ENCODE data around the gene TPSG1. TPM values are rescaled to one million over a fixed set of nuclear protein-coding genes. Genes with fewer than 3 reads are reported as not detected.
A peak's percentile ranks its signal among the peaks of the same experiment; 100 is the strongest.

The TPSG1 gene
- not detected in 2 replicates for total RNA-seq (2021)
- long read RNA-seq: 0 reads

DNA sequence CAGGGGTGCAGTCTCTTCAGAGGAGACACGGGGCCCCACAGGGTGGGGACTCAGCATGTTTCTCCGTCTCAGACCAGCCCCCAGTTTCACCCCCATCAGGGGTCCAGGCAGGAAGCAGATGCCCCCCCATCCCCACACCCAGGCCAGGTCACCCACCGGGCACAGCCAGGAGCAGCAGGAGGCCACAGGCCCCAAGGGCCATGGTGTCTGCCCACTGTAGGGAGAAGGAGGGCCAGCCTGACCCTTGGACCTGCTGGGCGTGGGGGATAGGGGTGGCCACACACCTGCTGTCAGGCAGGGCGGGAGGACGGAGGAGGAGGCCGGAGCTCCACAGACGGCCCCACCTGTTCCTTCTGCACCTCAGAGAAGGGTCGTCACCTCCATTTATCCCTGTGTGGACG, at the start of gene TPSG1:
Gene TPSG1 (minus strand): TSS at position 218 of the 401 bp plus-strand sequence. CDS start 16 bp downstream, at position 202.
- H3K4ac ChIP-seq (ENCODE audit: low read depth, low read length): no peak within 1 kb of the TSS
- H3K4me3 Mint-ChIP-seq: no peak within 1 kb of the TSS; a peak in 1 of 5 replicates
- no CpG with 5 or more reads among the region's 10 CpGs for WGBS (ENCODE audit: extremely low coverage, insufficient read length, low lambda C conversion rate)

More for the DNA sequence above, at the start of gene TPSG1:
- Histone ChIP-seq H3K79me1 (ENCODE audit: insufficient read depth, low read depth, low read length, poor library complexity, severe bottlenecking) (no peaks in the 10 kb centered on the region), H4K5ac (ENCODE audit: insufficient read length, low read depth, low read length) (no peak within 1 kb of the TSS), H3K23me2 (ENCODE audit: insufficient read length, low read depth, low read length, poor library complexity, severe bottlenecking) (no peaks in the 10 kb centered on the region), H2BK120ac (ENCODE audit: low read depth, low read length, poor library complexity, severe bottlenecking) (no peak within 1 kb of the TSS), H4K91ac (ENCODE audit: insufficient read length, low read depth, low read length) (no peak within 1 kb of the TSS), H3K27me3 (ENCODE audit: insufficient read depth, low read length) (no peaks in the 10 kb centered on the region), H4K20me1 (ENCODE audit: control insufficient read depth, insufficient read depth, insufficient read length) (no peaks in the 10 kb centered on the region), H2AFZ (ENCODE audit: low read length) (no peak within 1 kb of the TSS), H3K23ac (ENCODE audit: insufficient read length, low read depth, low read length) (no peak within 1 kb of the TSS), H3K4me1 (ENCODE audit: insufficient read depth, low read length) (no peaks in the 10 kb centered on the region), H3K9ac (ENCODE audit: extremely low read depth, insufficient read length, low read length) (no peak within 1 kb of the TSS), H3T11ph (ENCODE audit: low read length) (no peak within 1 kb of the TSS), H4K8ac (replicated peaks; ENCODE audit: insufficient read length, low read depth, low read length) (no peak within 1 kb of the TSS), H3K27ac (ENCODE audit: insufficient read length, low read depth, low read length) (no peak within 1 kb of the TSS), H2BK15ac (ENCODE audit: low read depth, low read length) (no peak within 1 kb of the TSS), H2BK12ac (ENCODE audit: insufficient read length, low read depth, low read length) (no peak within 1 kb of the TSS), H3K79me2 (ENCODE audit: insufficient read depth, low read length) (no peaks in the 10 kb centered on the region), H3K4me2 (ENCODE audit: insufficient read depth, insufficient read length, low read length) (no peak within 1 kb of the TSS), H3K14ac (ENCODE audit: insufficient read depth, low read length) (no peak within 1 kb of the TSS; the same call in 1 of the 2 replicates), H2AK5ac (ENCODE audit: insufficient read length, low read length) (no peak within 1 kb of the TSS), H2BK20ac (ENCODE audit: low read depth, low read length, poor library complexity, severe bottlenecking) (no peak within 1 kb of the TSS), H3K18ac (ENCODE audit: insufficient read length, low read depth, low read length) (no peak within 1 kb of the TSS), H3K9me3 (ENCODE audit: control insufficient read depth, low read depth, low read length) (no peaks in the 10 kb centered on the region), H2BK5ac (ENCODE audit: insufficient read length, low read length) (no peak within 1 kb of the TSS), H3K56ac (ENCODE audit: insufficient read length, low read depth, low read length) (no peak within 1 kb of the TSS)
- H3K27me3 Mint-ChIP-seq (ENCODE audit: low read depth): peaks cover 12% of the 10 kb centered on the region
- peaks cover 5 to 9% (median 9%) of the 10 kb centered on the region in 3 experiments; a peak in 5 of 7 replicates for H3K36me3 Mint-ChIP-seq (ENCODE audit: insufficient read depth in 1 of 3, low read depth in 3 of 3)
- no peak for DNase-seq
- H3K9me3 Mint-ChIP-seq: peaks cover 0 to 3% of the 10 kb centered on the region in 2 experiments; a peak in 1 of 5 replicates
- peak within 1 kb of the TSS in 1 of 3 experiments; percentile 51; a peak in 2 of 7 replicates for H3K27ac Mint-ChIP-seq
- no peak for TF ChIP-seq CTCF (conservative IDR thresholded peaks at IDR 0.05)
- H3K4me1 Mint-ChIP-seq: peaks cover 0 to 2% of the 10 kb centered on the region in 2 experiments; a peak in 1 of 4 replicates

Data from H9 (cell line).